Heart left ventricle (tissue), 13 donors: Measurements from ENCODE around the gene NAALADL2.

Experiments
- CTCF ChIP-seq, 12 donors: fragments of 200-600 bp; sonication (generic) in 4 of 12; IDR thresholded peaks; one replicate each; pipeline versions ENCODE4 v1.5.0 to v1.8.0; 2018 to 2022; ENCODE audit warnings: antibody characterized with exemption in 12 of 12, mild to moderate bottlenecking in 5 of 12
- POLR2A ChIP-seq, 2 donors: fragments of 450-650 bp; IDR thresholded peaks; one replicate each; pipeline ENCODE4 v1.6.1; 2017; ENCODE audit warnings: antibody characterized with exemption in 2 of 2, mild to moderate bottlenecking in 2 of 2, moderate library complexity in 2 of 2
- donor health status: ischemic (EF 13 %, LVEDD 7.1; RV severe dilation, severe dysfunction).
- donor health status: DM: no; HTN: yes; CAD: no.
- donor health status: DM: no; HTN: no; CAD: no.
- donor health status: ischemic (EF 25% LVEDD 6.9; RV normal size, moderate dysfunction).
- donor health status: ischemic (EF 25% LVEDD 5.7; RV mildly dilated, moderate dysfunction).
- donor health status: ischemic (EF 35%, LVEDD 5.7; RV mildly dilated, moderate dysfunction).
- donor health status: nonischemic (EF 11% LVEDD 7.7; RV severe dilation, severe dysfunction).
- donor health status: DM: yes; HTN: yes; CAD: no.
- donor health status: PGD.
- donor health status: ischemic (EF 29% LVEDD 5.4; RV normal size, mild dysfunction).
- donor health status: nonischemic (EF 23%, LVEDD 6.1; RV moderate dilation, normal function).

GRCh38 chr3:174882789-174883188 lies 23.7 kb downstream of the NAALADL2 start:
- TF ChIP-seq CTCF (IDR thresholded peaks at IDR 0.05) (no peak), POLR2A (IDR thresholded peaks at IDR 0.05) (no peak)
